ENCODE results near the gene GPR37L1.

- TF ChIP-seq CTCF (IDR thresholded peaks at IDR 0.05) (no peak), ZFX (IDR thresholded peaks at IDR 0.05; ENCODE audit: borderline replicate concordance) (no peak)
Measured at GRCh38 chr1:202130816-202131522, 8.3 kb downstream of the GPR37L1 start.

All from 22Rv1 (cell line).